PC-3 (cell line): ENCODE data around the gene CA9.

Experiments used
- EZH2 ChIP-seq: fragments of 300-600 bp; sonication (generic); IDR thresholded peaks from one replicate; pipeline ENCODE4 v1.6.1; 2017; ENCODE audit warnings: antibody characterized with exemption, mild to moderate bottlenecking, low read length; ENCODE audit not compliant: unreplicated experiment
- EZH2phosphoT487 ChIP-seq: fragments of 300-600 bp; sonication (generic); IDR thresholded peaks from 2 replicates; pipeline ENCODE4 v1.6.1; 2018; ENCODE audit warnings: mild to moderate bottlenecking, antibody characterized with exemption, low read length, borderline replicate concordance
- TF ChIP-seq, protein P1 (sequence below): fragments of 300-600 bp; sonication (generic); conservative IDR thresholded peaks from 2 replicates; pipeline ENCODE4 v1.5.1; 2017; ENCODE audit warnings: antibody characterized with exemption, low read depth, mild to moderate bottlenecking, low read length

DNA sequence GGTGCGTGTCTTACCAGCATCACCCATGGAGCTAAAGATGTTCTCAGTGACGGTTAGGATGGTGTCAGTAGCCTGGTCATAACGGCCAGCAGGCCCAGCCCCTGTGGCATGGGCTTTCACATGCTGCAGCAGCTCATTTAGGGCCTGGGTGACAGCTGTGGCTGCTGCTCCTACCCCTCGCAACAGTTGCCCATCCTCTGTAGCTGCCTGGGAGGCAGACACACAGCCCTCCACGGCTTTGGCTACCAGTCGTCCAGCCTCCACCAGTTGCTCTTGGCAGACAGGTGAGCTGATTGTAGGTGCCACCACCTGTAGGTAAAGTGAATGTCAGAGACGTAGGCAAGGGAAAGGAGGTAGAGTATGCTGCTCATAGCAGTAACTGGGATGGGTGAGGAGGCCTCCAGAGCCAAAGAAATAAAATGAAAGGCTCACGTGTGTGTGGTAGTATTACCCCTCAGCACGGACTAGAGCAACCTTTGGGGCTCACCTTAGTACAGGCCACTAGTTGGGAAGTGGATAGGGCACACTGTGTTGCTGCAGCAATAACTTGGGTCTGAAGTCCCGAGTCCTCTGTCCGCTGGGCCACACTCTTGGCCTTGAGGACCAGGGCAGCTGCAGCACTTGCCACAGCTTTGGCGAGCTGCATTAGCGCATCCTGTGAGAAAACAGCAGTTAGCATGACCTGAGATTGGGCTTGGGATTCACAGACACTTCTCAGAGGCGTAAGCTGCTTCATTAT, 43.6 kb downstream of the CA9 start:
- TF ChIP-seq EZH2phosphoT487 (no peak), EZH2 (no peak)
- TF ChIP-seq, protein P1, sequence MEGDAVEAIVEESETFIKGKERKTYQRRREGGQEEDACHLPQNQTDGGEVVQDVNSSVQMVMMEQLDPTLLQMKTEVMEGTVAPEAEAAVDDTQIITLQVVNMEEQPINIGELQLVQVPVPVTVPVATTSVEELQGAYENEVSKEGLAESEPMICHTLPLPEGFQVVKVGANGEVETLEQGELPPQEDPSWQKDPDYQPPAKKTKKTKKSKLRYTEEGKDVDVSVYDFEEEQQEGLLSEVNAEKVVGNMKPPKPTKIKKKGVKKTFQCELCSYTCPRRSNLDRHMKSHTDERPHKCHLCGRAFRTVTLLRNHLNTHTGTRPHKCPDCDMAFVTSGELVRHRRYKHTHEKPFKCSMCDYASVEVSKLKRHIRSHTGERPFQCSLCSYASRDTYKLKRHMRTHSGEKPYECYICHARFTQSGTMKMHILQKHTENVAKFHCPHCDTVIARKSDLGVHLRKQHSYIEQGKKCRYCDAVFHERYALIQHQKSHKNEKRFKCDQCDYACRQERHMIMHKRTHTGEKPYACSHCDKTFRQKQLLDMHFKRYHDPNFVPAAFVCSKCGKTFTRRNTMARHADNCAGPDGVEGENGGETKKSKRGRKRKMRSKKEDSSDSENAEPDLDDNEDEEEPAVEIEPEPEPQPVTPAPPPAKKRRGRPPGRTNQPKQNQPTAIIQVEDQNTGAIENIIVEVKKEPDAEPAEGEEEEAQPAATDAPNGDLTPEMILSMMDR, result no peak
